ENCODE data around the gene GTF2B.
A peak's percentile ranks its signal among the peaks of the same experiment; 100 is the strongest.
"Not testable (repeated sequence)": the region's sequence is repeated elsewhere in the genome, so short reads cannot be mapped to it uniquely, and the experiment has no call there.

GTF2B gene

DNA sequence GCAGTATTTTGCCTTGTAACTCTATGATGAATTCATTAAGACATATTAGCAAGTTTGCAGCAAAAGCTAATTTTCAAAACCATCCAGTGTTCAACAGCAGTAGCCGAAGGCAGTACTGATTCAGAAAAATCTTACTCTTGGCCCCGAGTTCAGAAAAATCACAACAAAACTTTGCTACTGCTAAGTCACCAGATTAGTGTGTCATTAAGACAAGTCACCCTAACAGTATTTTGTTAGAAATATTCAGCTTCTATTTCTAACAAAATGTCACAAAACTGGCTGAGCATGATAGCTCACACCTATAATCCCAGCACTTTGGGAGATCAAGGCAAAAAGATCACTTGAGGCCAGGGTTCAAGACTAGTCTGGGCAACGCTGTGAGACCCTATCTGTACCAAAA is 8.2 kb downstream of the GTF2B start:
- no peak for DNase-seq (ENCODE audit: low spot score)

- DNase-seq (ENCODE audit: low spot score): not testable (repeated sequence)
These were observed 10.7 kb downstream of the GTF2B start for GRCh38 chr1:88880717-88881116.

DNA sequence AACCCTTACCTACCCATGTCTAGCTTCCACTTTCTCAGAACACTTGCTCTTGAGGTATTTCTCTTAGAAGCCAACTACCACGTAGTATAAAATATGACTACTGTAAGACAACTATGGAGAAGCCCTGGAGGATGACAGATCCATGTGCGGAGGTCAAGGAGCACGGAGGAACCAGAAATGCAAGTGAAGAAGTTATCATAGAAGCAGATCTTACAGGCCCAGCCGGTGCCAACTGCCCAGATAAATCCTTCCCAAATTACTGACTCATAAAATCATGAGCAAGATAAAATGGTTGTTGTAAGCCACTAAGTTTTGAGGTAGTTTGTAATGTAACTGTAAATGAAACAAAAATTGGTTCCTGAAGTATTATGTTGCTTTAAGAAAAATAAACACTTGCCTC is 12.6 kb downstream of the GTF2B start:
- DNase-seq (ENCODE audit: low spot score): no peak

GRCh38 chr1:88877911-88878310 is 13.5 kb downstream of the GTF2B start:
- no peak for DNase-seq (ENCODE audit: low spot score)

GRCh38 chr1:88877382-88877825 is 14.0 kb downstream of the GTF2B start:
- DNase-seq (ENCODE audit: low spot score): peak; percentile 19

GRCh38 chr1:88876573-88877365 is 14.6 kb downstream of the GTF2B start:
- DNase-seq (ENCODE audit: low spot score): no peak

DNA sequence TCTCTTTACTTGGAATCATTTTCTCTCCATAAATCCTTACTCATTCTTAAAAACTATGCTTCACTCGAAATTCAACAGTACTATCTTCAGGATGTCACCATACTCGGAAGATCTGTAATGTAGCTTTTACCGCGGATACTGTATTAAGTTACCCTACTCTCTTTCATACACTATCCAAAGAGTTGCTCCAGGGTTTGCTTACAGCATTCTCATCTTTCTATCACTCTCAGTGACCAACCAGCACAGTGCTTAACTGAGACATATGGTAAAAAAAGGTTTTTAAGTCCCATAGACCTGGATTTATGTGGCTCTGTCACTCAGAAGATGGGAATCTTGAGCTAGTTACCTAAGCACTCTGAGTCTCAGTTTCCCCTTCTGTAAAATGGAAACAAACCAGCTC is 15.8 kb downstream of the GTF2B start:
- DNase-seq (ENCODE audit: low spot score): no peak

GRCh38 chr1:88873737-88874349 is 17.5 kb downstream of the GTF2B start:
- no peak for DNase-seq (ENCODE audit: low spot score)

DNA sequence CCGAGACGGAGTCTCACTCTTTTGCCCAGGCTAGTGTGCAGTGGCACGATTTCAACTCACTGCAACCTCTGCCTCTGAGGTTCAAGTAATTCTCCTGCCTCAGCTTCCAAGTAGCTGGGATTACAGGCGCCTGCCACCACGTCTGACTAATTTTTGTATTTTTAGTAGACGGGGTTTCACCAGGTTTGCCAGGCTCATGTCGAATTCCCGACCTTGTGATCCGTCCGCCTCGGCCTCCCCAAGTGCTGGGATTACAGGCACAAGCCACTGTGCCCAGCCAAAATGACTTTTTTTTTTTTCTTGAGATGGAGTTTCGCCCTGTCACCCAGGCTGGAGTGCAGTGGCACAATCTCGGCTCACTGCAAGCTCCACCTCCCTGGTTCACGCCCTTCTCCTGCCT is 21.7 kb downstream of the GTF2B start:
- not testable (repeated sequence) for DNase-seq (ENCODE audit: low spot score)

DNA sequence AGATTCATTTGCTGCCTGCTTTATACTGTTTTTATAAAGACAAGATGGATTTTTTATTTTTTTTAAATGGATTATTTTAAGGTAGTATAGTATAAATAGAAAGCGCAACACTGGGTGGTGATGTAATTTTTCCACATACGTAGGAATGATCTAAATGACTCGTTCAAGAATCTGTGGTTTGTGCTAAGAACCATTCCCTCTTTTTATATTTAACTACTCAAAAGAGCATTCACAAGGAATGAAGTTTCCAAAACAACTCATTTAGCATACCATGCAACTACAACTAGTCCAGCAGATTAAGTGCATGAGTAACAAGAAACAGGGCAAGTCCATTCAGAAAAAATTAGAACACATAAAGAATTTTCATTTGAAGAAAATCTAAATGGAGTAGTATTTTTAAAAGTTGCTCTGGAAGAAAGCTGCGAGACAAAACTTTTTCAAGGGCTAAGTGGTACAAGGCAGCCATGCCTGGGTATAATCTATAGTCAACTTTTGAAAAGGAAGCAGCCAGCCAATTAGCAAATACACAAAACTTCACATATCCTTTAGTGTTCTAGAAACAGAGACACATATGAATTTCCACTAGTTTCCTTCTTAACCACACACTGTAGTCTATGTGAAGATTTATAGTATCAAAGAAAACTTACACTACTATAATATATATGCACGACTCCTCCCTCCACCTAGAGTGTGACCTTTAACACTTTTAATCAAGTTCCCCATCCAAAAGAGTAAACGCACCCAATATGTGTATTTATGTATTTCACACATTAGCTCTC is 23.4 kb downstream of the GTF2B start:
- no peak for DNase-seq (ENCODE audit: low spot score)

- no peak for DNase-seq (ENCODE audit: low spot score)
These were observed 39.9 kb downstream of the GTF2B start for GRCh38 chr1:88851303-88852063.

- DNase-seq (ENCODE audit: low spot score): no peak
These were observed 43.7 kb downstream of the GTF2B start for GRCh38 chr1:88847643-88848042.

GRCh38 chr1:88825721-88826120 is 65.6 kb downstream of the GTF2B start:
- peak; percentile 34 for DNase-seq (ENCODE audit: low spot score)

DNA sequence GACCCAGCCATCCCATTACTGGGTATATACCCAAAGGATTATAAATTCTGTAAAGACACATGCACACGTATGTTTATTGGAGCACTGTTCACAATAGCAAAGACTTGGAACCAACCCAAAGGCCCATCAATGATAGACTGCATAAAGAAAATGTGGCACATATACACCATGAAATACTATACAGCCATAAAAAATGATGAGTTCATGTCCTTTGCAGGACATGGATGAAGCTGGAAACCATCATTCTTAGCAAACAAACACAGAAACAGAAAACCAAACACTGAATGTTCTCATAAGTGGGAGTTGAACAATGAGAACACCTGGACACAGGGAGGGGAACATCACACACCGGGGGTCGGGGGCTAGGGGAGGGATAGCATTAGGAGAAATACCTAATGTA is 71.7 kb downstream of the GTF2B start:
- DNase-seq (ENCODE audit: low spot score): not testable (repeated sequence)

GRCh38 chr1:88813471-88813870 is 77.9 kb downstream of the GTF2B start:
- DNase-seq (ENCODE audit: low spot score): no peak

DNA sequence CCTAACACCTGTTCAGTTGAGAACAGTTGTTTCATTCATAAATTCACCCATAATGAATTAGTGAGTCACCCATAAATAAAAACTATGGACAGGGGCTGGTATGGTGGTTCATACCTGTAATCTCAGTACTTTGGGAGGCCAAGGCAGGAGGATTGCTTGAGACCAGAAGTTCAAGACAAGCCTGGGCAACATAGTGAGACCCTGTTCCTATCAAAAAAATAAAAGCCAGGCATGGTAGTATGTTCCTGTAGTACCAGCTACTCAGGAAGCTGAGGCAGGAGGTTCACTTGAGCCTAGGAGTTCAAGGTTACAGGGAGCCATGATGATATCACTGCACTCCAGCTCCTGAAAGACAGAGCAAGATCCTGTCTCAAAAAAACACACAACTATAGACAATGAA is 79.0 kb downstream of the GTF2B start:
- no peak for DNase-seq (ENCODE audit: low spot score)

DNA sequence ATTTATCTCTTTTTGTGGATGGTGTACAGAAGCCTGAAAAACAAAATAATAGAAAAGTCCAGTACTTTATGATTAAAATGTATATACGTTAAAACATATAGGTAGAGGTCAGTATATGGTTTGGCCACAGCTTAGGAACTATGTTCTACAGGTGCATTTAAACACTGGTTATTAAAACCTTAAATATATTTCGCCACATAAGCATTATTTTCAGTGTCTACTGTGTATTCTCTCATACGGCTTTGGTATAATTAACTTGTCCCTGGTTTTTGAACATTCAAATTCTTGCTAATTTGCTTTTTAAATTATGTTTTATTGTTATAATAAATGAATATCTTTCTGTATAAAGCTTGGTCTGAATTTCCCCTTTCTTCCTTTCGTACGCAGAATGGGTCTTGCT is 87.9 kb downstream of the GTF2B start:
- DNase-seq (ENCODE audit: low spot score): no peak

DNA sequence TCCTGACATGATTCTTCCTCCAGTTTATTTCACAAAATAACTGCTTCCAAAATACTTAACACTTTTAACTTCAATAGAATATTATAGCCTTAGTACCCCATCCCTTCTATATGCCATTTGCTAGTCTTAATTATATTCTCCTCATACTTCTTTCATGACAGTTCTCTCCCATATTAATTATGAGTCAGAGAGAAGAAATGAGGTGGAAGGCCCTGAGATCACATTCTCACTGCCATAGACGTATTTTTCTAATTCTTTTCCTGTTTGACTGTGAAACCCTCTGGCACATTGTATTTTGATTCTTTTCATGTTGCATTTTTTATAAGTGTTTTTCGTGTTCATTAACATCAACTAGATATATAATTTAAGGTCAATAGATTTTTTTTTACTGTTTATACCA is 88.4 kb downstream of the GTF2B start:
- no peak for DNase-seq (ENCODE audit: low spot score)

Measured in globus pallidus (tissue), 1 donor.